Measurements from ENCODE around the gene TMEM253.

DNA sequence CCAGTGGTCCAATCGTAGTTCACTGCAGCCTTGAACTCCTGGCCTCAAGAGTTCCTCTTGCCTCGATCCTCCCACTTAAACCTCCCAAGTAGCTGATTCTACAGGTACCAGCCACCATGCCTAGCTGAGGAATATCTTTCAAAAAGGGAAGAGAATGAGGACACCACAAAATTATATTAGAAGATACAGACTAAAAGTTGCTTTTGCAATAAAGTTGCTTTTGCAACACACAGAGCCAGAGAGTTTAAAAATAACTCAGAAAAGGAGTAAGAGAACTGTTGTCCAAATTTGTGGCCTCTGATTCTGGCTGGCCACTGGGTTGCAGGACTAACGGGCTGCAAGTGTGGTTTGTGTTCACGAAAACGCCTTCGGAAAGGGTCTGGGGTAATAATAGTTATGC, 19.8 kb downstream of the TMEM253 start:
- TF ChIP-seq, protein P1, sequence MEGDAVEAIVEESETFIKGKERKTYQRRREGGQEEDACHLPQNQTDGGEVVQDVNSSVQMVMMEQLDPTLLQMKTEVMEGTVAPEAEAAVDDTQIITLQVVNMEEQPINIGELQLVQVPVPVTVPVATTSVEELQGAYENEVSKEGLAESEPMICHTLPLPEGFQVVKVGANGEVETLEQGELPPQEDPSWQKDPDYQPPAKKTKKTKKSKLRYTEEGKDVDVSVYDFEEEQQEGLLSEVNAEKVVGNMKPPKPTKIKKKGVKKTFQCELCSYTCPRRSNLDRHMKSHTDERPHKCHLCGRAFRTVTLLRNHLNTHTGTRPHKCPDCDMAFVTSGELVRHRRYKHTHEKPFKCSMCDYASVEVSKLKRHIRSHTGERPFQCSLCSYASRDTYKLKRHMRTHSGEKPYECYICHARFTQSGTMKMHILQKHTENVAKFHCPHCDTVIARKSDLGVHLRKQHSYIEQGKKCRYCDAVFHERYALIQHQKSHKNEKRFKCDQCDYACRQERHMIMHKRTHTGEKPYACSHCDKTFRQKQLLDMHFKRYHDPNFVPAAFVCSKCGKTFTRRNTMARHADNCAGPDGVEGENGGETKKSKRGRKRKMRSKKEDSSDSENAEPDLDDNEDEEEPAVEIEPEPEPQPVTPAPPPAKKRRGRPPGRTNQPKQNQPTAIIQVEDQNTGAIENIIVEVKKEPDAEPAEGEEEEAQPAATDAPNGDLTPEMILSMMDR (IDR thresholded peaks at IDR 0.05) = no peak
- no peak for TF ChIP-seq ZFX (IDR thresholded peaks at IDR 0.05; ENCODE audit: borderline replicate concordance)
